ENCODE measurements around the gene JAZF1.
A peak's percentile ranks its signal among the peaks of the same experiment; 100 is the strongest.

JAZF1 gene

DNA sequence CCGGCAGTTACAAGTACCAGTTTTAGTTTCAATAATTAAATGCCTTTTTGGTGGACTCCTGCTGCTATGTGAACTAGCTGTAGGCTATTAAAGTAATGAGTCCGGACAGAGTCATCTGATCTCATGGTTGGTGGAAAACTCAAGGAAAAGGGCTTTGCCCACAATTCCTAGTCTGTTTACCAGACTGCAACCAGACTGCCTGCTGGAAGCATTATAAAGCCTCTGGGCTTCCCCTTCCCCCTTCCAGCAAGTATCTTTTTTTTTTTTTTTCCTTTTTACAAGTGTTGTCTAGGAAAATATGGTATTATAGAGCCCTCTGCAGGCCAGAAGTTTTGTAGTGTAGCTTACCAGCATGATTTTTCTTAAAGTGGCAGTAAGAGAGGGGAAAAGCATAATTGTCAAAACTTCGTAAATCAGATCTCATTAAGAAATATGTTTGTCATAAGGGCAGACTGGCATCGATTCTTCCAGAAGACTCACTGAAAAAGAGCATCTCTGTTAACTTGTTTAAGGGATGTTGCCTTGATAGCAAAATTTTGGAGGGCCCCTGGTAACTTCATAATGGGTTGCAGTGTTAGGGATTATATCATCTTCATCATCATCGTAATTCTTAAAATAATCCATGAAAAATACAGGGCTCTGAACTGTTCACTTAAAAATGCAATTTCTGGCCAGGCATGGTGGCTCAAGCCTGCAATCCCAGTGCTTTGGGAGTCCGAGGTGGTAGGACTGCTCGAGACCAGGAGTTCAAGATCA lies 259.3 kb downstream of the JAZF1 start:
- no peak for DNase-seq (ENCODE audit: low read depth in 1 of 2, low spot score in 1 of 2)

DNA sequence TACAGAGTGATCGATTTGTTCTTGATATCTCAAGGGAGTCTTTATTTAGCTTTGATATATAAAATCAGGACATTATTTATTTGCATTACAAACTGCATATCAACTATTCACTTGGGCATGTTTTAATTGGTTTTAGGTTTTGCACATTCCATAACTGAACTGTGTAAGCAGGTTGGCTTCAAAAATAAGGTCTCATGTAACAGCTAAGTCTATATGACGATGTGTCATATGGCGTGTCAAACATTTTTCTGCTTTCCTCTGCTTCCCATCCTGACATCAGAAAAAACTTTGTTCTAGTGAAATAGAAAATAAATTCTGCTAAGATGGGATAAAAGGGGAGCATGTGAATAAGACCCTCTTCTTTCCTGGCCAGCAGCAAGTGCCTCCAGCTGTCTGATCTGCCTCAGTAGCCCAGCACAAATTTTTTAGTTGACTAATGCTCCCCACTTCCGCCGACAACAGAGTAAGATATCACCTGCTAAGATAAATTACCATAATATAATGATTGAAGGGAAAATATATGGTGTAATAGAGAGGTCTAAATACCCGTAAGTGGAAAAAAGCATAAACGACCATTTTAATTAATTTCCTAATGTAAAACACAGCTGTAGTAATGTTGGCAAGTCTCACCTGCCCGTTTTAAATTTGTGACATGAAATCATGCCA lies 260.2 kb downstream of the JAZF1 start:
- DNase-seq (ENCODE audit: low read depth in 1 of 2, low spot score in 1 of 2) = no peak

DNA sequence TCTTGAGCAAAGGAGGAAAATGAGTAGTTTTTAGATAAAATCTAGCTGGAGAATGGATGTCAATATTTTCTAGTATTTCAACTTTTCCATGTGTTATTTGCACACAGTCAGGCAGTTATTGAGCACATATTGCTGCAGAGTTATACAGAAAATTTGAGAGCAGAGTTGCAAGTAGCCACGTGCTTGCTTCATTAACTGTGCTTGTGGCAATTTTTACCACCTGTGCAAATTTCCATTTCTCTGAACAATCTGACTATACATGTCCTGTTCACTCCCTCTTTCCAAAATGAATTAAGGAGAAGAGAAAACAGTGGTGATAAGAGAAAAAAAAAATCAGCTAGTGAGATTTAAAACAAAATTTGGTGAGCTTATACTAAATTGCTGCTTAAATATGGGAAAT lies 262.1 kb downstream of the JAZF1 start:
- DNase-seq (ENCODE audit: low read depth in 1 of 2, low spot score in 1 of 2) = no peak

DNA sequence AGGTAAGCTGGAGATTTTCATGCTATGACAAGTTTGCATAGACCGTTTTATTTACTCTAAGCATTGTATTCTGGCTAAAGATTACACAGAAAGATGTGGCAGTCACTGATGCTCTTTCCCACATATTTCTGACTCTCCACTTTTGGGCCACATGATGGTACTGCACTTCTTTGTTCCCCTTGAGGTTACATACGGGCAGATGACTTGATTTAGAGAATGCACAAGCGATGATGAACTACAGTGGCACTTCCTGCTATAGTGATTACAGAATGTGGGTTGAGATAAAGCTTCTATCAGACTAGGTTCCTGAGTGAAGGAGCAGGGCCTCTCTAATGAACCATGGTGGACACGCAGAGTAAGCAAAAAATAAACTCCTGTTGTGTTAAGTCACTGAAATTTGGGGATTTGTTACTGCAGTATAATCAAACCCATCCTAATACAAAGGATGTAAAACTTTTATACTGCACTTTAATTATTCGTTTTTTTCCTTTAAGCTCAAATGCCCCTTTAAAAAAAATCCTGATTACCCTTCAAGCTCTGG lies 262.8 kb downstream of the JAZF1 start:
- DNase-seq (ENCODE audit: low read depth in 1 of 2, low spot score in 1 of 2) = no peak

DNA sequence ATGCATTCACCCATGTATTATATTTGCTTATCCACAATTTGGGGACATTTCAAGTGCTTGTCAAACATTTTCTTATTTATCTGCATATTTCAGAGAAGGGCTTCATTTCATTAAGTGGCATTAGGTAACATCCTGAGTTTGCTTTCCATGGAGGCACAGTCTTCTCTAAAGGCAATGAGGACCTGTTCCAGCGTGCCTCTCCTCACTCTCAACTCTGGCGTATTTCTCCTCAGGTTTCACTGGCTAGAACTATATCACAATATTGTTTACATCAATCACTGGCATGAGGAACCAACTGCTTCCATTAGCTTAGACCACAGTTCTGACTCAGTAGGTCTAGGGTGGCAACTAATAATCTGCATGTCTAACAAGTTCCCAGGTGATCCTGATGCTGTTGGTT lies 263.5 kb downstream of the JAZF1 start:
- no peak for DNase-seq (ENCODE audit: low read depth in 1 of 2, low spot score in 1 of 2)

DNA sequence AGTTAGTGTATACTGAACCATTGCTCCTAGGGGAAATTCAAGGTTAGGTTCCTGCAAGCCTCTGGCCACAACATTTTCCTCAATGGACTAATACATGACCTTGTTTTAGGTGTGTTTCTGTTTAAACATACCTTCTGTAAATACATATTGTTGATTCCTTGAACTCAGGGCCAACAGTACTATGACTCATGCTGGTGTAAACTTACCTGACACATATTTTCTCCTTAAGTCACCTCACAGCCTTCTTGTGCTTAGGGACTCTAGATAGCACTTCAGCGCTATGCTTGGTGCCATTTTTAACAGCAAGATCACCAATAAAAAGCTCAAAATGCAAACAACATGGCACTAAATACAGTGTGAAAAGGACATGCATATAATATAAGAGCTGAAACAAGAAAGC lies 264.2 kb downstream of the JAZF1 start:
- DNase-seq (ENCODE audit: low read depth in 1 of 2, low spot score in 1 of 2) = no peak

DNA sequence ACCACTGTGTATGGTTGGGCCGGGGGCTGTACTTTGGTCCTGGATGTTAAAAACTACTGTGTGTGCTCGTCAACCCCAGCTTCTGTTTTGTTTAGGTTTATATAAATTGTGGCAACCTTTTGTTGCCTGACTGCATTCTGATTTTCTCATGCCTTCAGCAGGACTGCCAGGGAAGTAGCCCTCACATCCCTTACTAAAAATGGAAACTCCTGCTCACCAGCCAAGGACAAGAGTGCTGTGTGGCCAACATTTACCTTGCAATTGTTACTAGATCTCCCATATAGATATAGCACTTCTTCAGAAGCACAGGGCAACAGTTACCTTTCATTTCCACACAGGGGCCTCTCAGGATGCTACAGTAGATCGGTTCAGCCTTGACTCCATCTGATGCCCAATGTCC lies 266.2 kb downstream of the JAZF1 start:
- no peak for DNase-seq (ENCODE audit: low read depth in 1 of 2, low spot score in 1 of 2)

DNA sequence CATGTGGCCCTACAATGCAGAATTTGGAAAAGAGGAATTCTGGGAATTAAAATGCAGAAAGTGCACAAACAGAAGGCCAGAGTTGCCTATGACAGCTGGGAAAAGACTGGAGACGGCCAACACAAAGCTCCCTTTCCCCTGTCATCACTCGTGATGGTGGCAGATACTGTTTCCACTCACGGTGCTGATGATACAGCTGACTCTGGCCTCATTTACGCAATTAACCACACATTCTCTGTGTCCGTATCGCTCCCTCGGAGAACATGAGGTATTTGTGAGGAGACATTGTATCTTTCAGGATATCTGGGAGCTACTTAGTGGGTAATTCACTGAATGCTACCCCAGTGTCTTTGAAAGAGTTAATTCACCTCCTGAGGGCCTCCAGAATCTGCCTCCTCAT lies 267.8 kb downstream of the JAZF1 start:
- DNase-seq (ENCODE audit: low read depth in 1 of 2, low spot score in 1 of 2) = no peak

DNA sequence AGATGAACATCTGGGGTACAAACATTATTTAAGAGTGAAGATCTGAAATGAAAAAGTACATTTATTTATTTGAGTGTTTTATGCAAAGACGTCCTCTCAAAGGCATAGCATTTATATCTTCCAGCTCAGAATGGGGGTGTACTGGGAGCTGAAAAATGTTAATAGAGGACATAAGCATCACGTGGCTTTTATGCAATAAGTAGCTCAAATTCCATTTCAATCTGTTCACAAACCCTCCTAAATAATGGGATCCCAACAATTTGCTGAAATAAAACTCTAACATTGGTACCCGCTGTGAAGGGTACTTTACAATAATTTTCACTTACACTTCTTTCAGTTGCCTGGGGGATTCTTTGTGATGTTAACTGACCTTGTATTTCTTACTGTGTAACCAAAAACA lies 268.7 kb downstream of the JAZF1 start:
- no peak for DNase-seq (ENCODE audit: low read depth in 1 of 2, low spot score in 1 of 2)

DNA sequence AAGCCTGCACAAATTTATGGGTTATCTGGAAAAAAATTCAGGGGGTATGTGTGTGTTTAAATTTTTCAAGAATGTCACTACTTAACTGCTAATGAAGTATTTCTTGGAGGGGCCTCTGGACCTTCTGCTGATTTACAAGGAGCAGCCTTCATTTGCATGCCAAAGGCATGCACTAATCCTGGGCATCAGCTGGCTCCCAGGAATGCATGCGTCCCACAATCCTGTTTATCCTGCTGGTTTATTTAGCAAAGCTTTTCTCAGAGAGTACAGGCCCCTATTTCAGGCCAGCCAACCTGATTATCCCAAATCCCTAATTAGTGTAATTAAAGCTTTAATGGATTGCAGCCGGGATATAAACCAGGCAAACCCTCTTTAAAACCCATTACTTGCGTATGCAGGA lies 270.3 kb downstream of the JAZF1 start:
- DNase-seq (ENCODE audit: low read depth in 1 of 2, low spot score in 1 of 2) = no peak

DNA sequence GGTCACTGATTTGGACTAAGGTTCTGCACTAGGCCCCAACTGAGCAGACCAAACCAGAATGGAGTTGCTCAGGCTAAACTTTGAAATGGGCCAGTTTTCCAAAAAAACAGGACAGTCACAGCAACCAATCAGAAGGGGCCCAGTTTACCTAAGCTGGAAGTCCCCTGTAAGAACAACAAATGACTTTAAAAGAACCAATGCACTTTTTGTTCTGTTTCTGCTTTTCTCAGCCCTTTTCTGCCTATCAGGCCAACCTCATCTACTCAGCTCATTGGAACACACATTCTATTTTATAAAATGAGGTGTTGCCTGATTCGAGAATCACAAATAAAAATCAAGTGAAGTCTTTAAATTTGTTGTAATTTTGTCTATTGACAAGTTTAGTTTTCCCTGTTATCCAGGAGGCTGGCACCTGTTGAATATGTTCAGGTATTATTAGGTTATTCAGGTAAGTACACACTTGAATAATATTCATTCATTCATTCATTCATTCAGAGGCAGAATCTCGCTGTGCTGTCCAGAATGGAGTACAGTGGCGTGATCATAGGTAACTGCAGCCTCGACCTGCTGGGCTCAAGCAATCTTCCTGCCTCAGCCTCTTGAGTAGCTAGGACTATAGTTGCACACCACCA lies 271.9 kb downstream of the JAZF1 start:
- no peak for DNase-seq (ENCODE audit: low read depth in 1 of 2, low spot score in 1 of 2)

DNA sequence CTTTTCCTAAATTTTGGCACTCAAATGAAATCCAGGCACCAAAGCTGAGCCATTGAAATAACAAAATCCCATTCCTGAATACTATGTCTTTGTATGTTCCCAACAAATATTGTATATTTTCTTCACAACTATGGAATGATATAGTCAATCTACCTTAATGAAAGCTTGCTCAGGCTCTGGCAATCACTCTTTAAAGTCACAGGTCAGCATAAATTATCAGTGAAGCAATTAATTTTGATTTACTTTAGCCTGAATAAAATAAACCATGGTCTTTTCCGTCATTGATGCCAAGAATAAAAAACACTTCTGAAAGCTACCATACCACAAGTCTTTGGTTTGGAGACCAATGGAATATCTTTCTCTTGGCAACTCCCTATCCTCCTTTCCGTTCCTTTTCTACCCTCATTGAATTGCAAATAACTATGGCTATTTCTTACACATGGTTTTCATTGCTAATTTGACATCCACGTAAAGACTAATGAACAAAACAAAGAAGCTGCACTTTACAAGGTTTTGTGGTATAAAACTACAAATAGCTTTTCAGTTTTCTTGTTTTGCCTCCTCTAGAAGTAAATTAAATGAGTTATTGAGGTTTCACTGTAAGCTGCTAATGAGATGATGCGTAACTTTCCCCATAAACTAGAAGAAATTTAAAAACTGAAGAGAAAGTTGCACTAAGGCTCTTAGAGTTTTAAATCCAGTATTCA lies 274.1 kb downstream of the JAZF1 start:
- no peak for DNase-seq (ENCODE audit: low read depth in 1 of 2, low spot score in 1 of 2)

DNA sequence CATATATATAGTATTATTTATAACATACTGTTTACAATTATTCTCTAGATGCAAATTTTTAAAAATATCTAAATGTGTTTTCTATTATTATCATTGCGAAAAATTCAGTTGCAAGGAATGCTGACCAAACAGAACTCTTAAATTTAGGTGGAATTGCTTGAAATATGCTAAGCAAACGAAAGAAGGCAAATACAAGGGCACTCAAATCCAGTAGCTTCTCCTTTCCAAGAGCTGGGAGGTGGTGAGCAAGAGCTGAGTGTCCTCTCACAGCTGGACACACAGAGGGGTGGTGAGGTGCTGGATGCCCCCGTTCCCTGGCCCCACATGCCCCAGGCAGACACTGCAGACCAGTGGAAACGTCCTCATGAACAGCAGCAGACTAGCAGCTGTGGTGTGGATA lies 274.6 kb downstream of the JAZF1 start:
- no peak for DNase-seq (ENCODE audit: low read depth in 1 of 2, low spot score in 1 of 2)

DNA sequence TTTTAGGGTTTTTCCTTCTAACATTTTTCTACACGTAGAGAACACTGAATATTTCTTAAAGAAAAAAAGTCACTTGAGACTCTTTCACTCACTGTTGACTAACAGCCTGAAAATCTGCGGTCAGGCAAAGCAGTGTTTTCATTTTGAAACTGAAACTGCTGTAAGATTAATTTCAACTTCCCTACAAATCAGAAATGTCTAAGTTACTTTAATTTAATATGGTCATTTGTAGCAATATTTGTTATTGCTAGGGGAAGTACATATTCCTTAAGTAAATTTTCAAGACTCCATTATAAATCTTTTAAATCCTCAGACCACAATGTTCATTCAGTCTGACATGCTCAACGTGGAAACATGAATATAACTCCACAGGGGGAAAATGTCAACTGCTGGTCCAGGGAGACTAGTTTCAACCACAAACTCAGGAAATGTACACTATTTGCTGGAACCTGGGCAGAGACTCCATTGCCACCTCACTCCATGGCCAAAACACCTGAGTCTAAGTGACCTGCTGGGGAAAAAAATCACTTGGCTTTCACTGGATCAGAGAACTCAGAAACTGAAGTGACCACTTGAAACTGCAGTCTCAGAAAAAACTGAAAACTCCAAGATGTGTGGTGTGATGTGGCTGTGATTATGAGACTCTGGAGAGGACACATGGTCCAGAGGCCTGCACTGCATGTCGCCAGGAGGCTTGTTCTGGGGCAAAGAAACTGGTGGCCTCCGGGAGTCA lies 279.4 kb downstream of the JAZF1 start:
- peak in 1 of 2 donors; percentile 32 for DNase-seq (ENCODE audit: low read depth in 1 of 2, low spot score in 1 of 2)

DNA sequence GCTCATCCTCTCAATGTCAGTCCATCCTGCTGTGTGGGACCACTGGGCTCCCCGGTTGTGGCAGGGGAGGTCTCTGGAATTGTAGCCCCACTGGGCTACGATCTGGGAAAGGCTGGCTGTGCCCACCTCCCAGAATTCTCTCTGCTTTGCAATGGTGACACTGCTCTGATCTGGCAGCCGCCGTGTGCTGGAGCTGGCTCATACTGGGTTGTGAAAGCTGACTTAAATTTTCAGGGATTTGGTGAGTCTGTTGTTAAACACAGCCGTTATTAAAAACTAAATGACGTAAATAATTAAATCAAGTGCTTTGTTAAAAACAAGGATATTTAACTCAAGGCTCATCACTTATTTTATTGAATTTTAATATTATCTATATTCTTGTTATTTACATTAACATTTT lies 280.6 kb downstream of the JAZF1 start:
- no peak for DNase-seq (ENCODE audit: low read depth in 1 of 2, low spot score in 1 of 2)

DNA sequence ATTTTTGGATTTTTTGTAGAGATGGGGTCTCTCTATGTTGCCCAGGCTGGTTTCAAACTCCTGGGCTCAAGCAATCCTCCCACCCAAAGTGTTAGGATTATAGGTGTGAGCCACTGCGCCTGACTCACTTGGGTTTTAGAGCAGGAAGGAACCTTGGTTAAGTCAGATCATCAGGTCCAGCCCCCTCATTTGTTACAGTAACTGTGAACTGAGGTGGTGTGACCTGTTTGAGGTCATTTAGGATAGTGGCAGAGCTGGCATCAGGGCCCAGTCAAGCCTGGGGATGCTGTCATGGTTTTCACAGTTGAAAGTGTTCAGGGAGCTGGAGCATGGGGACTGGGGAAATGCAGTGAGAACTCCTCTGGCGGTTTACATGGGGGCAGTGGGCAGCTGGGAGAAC lies 281.0 kb downstream of the JAZF1 start:
- no peak for DNase-seq (ENCODE audit: low read depth in 1 of 2, low spot score in 1 of 2)

DNA sequence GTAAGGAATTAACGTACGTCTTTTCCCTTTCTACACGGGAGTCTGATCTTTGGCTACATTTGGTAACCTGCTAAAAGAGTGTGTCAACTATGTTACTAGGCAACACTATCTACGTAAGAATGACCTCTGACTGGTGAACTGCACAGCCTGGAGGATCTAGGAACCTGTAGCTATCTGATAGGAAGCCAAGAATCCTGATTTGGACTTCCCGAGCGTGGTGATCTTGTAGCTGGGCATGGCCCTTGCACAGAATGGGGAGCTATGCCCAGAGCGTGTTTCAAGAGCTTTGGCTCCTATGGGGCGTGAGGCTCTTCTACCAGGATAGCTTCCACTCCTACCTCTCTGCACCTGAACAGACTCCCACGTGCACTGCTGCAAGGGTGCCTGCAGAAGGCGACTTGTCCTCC lies 283.2 kb downstream of the JAZF1 start:
- DNase-seq (ENCODE audit: low read depth in 1 of 2, low spot score in 1 of 2) = no peak

DNA sequence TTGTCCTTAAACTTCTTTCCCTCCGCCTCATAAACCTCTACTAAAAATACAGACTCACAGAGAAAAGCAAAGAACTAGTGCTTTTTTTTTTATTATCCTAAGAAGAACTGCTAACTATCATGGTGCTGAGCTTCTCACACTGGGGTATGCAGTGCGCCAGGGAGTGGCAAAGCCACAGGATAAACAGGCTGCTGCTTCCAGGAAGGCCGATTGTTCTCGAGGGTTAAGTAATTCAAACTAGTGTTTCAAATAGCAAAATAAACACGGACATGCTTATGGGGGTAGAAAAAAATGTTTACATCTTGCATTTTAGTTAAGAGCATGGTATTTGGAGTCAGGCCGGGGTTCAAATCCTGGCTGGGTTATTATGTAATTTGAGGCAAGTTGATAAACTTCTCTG lies 283.6 kb downstream of the JAZF1 start:
- no peak for DNase-seq (ENCODE audit: low read depth in 1 of 2, low spot score in 1 of 2)

DNA sequence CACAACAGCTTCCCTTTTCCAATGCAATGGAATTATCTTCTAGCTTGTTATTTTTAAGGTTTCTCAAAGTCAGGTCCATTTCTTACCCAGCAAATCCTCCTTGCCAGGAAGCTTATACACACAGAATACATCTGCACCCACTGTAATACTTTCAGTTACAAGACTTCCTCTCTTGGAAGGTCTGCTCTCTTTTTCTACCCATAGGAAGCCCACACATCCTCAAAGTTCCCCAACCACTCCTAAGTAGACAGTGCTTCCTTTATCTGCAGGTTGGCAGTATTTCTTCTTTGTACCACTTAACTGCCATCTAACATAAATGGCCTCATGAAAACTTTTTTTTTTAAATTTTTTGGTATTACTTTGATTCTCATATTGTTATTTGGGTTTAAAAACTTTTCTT lies 285.0 kb downstream of the JAZF1 start:
- DNase-seq (ENCODE audit: low read depth in 1 of 2, low spot score in 1 of 2) = no peak

DNA sequence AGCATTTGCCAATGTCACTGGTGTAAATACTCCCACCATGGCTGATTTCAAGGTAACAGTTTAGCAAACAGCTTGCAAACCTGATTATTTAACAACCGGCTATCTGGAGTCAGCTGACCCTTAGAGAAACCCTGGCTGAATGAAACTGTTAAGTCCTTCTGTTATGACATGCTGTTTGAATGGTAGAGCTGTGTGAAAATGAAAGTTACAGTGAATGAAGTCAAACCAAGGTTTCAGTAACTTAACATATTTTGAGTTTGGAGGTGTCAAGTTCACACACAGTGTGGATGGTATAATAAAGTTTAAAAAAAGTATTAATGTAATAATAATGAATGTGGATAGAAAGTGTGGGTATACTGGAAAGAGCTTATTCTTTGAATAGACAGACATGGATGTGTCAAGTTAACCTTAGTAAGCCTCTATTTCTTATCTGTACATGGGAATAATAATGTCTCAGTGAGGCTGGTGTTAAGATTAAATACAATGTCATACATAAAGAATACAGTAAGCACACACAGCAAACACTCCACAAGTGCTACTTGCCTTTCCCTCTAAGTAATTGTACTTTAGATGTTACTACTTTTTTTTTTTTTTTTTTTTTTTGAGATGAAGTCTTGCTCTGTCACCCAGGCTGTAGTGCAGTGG lies 290.3 kb downstream of the JAZF1 start:
- no peak for DNase-seq (ENCODE audit: low read depth in 1 of 2, low spot score in 1 of 2)

Data from activated CD4-positive, alpha-beta T cell treated with anti-CD3 and anti-CD28 coated beads, Interleukin-2, amount 50 U/mL, for 24 hours (primary cell).